SIG-M5 (cell line): ENCODE measurements around the gene SLC25A21.

ENCODE experiments used
- DNase-seq: peaks from one replicate; lab custom pipeline; 2025; lab: John Stamatoyannopoulos, UW

The SLC25A21 gene

DNA sequence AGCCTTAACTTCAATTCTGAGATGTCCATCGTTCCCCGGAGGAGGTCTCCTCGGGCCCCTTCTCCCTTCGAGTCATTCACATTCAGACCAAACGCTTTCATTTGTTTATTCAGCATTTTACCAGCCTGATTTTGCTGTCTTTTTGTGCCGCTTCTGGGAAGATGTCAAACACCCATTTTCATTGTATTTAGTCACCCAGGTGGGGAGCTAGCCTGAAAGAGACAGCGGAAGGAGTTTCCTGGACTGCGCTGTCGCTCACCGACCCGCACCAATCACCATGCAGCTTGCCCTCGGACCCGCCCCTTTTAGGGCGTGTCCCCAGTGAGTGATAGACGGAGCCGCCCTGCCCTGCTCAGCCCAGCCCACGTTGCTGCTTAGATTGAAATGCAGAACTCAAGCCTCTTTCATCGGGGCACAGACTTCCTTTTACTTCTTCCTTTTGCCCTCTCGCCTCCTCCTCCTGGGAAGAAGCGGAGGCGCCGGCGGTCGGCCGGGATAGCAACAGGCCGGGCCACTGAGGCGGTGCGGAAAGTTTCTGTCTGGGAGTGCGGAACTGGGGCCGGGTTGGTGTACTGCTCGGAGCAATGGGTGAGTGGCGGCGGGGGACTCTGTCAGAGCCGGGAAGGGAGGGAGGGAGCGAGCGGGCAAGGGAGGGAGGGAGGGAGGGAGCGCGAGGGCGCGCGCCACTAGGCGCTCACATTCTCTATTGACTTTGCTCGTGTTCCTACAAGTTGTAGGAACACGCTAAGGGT is 510.7 kb downstream of the SLC25A21 start, which contains the start of gene PAX9:
Gene PAX9 (plus strand): TSS at position 355 of the 752 bp plus-strand sequence. CDS start 230 bp downstream, at position 585.
- DNase-seq, result no peak

- no peak for DNase-seq
Measured at GRCh38 chr14:36660736-36661505, 511.5 kb downstream of the SLC25A21 start.

- DNase-seq, result no peak
Measured at GRCh38 chr14:36659822-36660735, 512.3 kb downstream of the SLC25A21 start.

DNA sequence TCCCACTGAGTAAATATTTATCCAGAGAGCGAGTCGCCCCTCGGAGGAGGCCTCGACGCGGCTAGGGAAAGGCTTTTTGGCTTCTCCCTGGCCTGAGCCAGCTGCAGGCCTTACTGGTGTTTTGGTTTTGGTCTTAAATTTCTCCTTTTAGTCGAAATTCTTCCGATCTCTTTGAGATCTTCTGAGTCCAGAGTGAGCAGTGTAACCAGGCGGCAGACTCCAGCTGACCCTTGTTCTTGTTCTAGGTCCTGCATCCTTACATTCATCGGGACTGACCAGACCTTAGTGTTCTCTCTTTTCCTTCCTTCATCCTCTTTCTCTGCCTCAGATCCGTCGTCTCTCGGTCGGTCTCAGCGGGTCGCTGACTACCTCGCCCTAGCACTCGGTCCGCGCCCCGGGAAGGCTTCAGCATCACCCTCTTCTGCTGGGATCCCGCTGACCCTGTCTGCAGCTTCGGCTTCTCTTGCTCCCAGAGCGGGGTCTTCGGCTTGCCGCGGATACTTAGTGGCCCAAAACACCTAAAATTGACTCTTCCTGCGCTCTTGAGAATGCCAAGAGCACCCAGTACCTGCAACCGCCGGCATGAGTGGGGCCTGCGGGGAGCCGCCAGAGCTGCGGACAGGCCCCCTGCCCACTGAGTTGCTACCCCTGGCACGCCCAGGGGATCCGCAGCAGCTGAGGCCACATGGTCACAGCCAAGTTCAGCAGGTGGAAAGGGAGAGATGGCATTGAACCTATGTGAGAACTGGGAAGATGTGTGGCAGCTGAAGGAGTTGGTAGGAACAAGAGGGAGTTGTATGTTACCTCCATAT is 513.2 kb downstream of the SLC25A21 start:
- DNase-seq, result no peak

GRCh38 chr14:36658123-36659009 is 514.0 kb downstream of the SLC25A21 start:
- no peak for DNase-seq

DNA sequence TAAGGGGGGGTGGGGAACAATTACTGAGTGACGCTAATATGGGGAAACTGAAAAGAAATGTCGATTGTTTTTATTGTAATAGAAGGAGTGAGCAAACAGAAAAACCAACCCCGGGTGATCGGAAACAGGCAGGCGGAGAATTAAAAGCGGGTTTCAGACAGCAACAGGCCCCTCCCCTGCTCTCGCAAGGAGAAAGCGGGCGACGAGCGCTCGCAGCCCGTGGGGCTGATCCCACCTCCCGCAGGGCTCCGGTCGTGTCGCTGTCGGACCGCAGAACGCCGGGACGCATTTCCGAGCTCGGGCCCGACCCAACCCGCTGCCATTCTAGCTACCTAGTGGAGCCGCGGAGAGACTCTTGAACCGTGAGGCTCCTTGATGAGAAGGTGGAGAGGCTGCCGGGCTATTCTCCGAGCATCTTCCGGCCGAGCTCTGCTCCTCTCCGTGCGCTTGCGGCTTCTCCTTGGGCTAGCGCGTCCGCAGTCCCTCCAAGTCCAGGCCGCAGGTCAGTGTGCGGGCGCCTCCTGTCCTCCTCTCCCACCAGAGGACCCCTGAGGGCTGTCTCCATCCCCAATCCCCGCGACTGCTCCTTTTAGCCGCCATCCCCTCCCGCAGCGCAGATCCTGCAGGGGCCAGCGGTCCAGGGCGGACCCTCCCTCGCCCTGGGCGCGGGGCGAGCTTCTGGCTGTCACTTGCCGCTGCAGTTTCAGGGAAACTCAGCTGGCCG is 514.8 kb downstream of the SLC25A21 start:
- no peak for DNase-seq

- DNase-seq, result no peak
Measured at GRCh38 chr14:36656687-36657398, 515.6 kb downstream of the SLC25A21 start.

GRCh38 chr14:36655963-36656686 is 516.3 kb downstream of the SLC25A21 start:
- no peak for DNase-seq

GRCh38 chr14:36655571-36655962 is 516.8 kb downstream of the SLC25A21 start:
- DNase-seq, result no peak

DNA sequence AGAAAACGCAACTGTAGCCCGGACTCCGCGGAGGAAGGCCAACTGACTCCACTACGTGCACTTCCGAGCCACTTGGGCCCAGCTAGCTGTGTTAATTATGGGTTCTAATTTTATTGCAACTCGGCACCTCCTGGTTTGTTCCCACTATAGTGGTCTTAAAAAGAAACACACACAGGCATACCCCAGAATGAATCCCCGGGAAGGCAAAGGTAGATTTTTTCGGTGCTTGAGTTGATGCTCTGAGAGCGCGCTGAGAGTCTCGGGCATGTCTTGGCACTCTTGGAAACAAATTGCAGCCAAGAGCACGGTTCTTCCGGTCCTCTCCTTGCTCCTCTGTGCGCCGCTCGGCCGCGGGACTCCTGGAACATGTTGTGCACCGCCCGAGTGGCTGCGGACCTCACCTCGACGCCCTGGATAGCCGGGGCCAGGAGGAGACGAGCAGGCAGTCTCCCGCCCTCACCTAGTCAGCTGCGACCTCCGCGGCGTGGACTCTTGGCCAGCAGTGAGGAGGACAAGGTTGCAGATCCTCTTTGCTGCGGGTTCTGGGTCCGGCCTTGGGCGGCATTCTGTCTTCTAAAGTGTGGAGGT is 517.5 kb downstream of the SLC25A21 start:
- DNase-seq, result no peak

GRCh38 chr14:36653962-36654793 is 518.2 kb downstream of the SLC25A21 start:
- DNase-seq, result no peak

GRCh38 chr14:36653413-36653812 is 519.0 kb downstream of the SLC25A21 start:
- DNase-seq, result no peak

DNA sequence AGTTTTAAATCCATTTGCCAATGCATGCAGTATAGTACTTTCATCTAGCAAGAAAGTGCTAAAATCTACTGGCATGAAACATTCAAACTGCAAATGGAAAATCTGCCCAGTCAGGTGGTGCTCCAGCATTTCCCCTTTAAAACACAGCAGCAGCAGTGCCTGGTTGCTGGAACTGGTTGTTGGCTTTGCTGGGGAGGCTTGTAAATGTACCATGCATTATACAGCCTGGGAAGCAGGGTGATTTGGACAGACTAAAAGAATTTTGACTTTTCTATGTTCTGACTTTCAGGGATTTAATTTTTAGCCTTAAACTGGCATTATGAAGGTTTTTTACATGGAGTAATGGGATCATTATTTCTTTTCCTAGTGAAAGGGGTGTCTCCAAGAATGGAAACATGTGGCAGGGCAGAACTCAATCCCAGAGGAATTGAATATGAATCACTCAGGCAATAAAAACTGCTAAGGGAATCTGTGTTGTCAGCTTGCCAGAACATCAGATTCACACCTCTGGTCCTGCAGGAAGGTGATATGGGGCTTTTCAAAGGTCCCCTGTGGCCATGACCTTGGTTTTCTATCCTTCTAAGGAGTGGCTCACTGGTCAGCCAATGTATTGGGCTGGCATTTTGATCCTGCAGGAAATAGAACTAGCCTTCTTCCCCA is 519.7 kb downstream of the SLC25A21 start:
- no peak for DNase-seq

GRCh38 chr14:36649872-36650650 is 522.3 kb downstream of the SLC25A21 start:
- no peak for DNase-seq
